CD4-positive, alpha-beta memory T cell (primary cell): ENCODE measurements around the gene GMEB2. TPM values are rescaled to one million over a fixed set of nuclear protein-coding genes. Genes with fewer than 3 reads are reported as not detected.
A peak's percentile ranks its signal among the peaks of the same experiment; 100 is the strongest.

Experiments used
- CTCF ChIA-PET: fragments of 350-600 bp; sonication (Branson Sonifier 250); formaldehyde crosslinking; loops from one replicate; lab custom pipeline; 2021; ENCODE audit warnings: inconsistent platforms; ENCODE audit not compliant: partially characterized antibody; lab: Charles Lee
- POLR2A ChIA-PET: fragments of 350-600 bp; sonication (Branson Sonifier 250); formaldehyde crosslinking; loops from one replicate; lab custom pipeline; 2021; ENCODE audit not compliant: partially characterized antibody; lab: Charles Lee
- DNase-seq, 5 donors: peaks; one replicate each; pipeline versions ENCODE4 v3.0.0 to v3.0.0-alpha.2; 2020 to 2022; ENCODE audit warnings: mixed read lengths in 1 of 5
- H3K27ac ChIP-seq: one replicate; pipeline ENCODE4 v1.7.0; 2013; ENCODE audit warnings: low read depth, low read length
- H3K27me3 ChIP-seq: 2 replicates; pipeline ENCODE4 v1.7.0; 2013; ENCODE audit warnings: mild to moderate bottlenecking, low read length, moderate library complexity; ENCODE audit not compliant: insufficient read depth
- H3K36me3 ChIP-seq: 2 replicates; pipeline ENCODE4 v1.7.0; 2013; ENCODE audit warnings: mild to moderate bottlenecking, low read length, moderate library complexity; ENCODE audit not compliant: insufficient read depth
- H3K4me1 ChIP-seq: 2 replicates; pipeline ENCODE4 v1.7.0; 2013; ENCODE audit warnings: mild to moderate bottlenecking, low read length, moderate library complexity; ENCODE audit not compliant: insufficient read depth
- H3K4me3 ChIP-seq, 2 donors: one replicate each; pipeline ENCODE4 v1.7.0; 2013; ENCODE audit warnings: low read length in 2 of 2, mild to moderate bottlenecking in 1 of 2
- H3K9me3 ChIP-seq, 2 donors: one replicate each; pipeline ENCODE4 v1.7.0; 2013; ENCODE audit warnings: low read length in 2 of 2, control low read depth in 1 of 2; ENCODE audit not compliant: control insufficient read depth in 1 of 2
- H3K27ac Mint-ChIP-seq, 7 donors: one replicate each; pipeline ENCODE4 v1.8.0; 2020 to 2021; ENCODE audit warnings: mixed read lengths in 7 of 7, mild to moderate bottlenecking in 6 of 7, inconsistent platforms in 3 of 7, moderate library complexity in 3 of 7
- H3K27me3 Mint-ChIP-seq, 2 donors: one replicate each; pipeline ENCODE4 v1.8.0; 2020 to 2021; ENCODE audit warnings: mixed read lengths in 2 of 2
- H3K36me3 Mint-ChIP-seq, 2 donors: one replicate each; pipeline ENCODE4 v1.8.0; 2020 to 2021; ENCODE audit warnings: mixed read lengths in 2 of 2, inconsistent platforms in 1 of 2, mild to moderate bottlenecking in 1 of 2
- H3K4me1 Mint-ChIP-seq, 4 donors: one replicate each; pipeline ENCODE4 v1.8.0; 2020 to 2021; ENCODE audit warnings: mixed read lengths in 4 of 4, mild to moderate bottlenecking in 1 of 4
- H3K4me3 Mint-ChIP-seq, 8 donors: one replicate each; pipeline ENCODE4 v1.8.0; 2020 to 2021; ENCODE audit warnings: mixed read lengths in 8 of 8, mild to moderate bottlenecking in 7 of 8, moderate library complexity in 6 of 8, inconsistent platforms in 3 of 8
- H3K9me3 Mint-ChIP-seq, 8 donors: one replicate each; pipeline ENCODE4 v1.8.0; 2020 to 2021; ENCODE audit warnings: mixed read lengths in 8 of 8, mild to moderate bottlenecking in 5 of 8, inconsistent platforms in 3 of 8, moderate library complexity in 1 of 8
- intact Hi-C: fragments of 100-400 bp; cut with micrococcal nuclease; formaldehyde crosslinking; loops from one replicate; pipeline ENCODE4 v1.15.1; 2023
- polyA plus RNA-seq, 2 donors: library from polyadenylated mRNA; unstranded; fragments of 300-500 nt; fragmentation: Illumina TruSeq; gene quantifications; one replicate each; pipeline ENCODE4 v1.2.3, GENCODE V29; 2021
- total RNA-seq, 2 experiments: library from RNA; stranded (reverse); gene quantifications; one replicate each; pipeline ENCODE4 v1.2.3, GENCODE V29; 2021

Gene GMEB2
- total and polyA plus RNA-seq, 4 experiments from 2014 or later: 4.5 to 26.4 (median 20.5) TPM

- Histone ChIP-seq H3K9me3 (no peaks in the 10 kb centered on the region), H3K27ac (no peak overlapping the region), H3K27me3 (no peaks in the 10 kb centered on the region), H3K36me3 (no peaks in the 10 kb centered on the region), H3K4me3 (no peak overlapping the region), H3K4me1 (peaks cover 19% of the 10 kb centered on the region)
- no peak for DNase-seq
- intact Hi-C loops: no loop called here
- ChIA-PET POLR2A (interaction anchor here (2.2 to 3.2 kb wide), 2 partner anchors 10 to 21 kb away, joined by 6 to 18 read pairs; no protein-coding TSS in a partner anchor), CTCF (interaction anchor here (1.1 to 1.9 kb wide), 3 partner anchors 39 to 323 kb away, joined by 3 to 4 read pairs (median 3); partner anchors contain the start of gene TPD52L2)
- Mint-ChIP-seq H3K27ac (peak overlapping the region in 1 of 7 donors; percentile 68), H3K27me3 (peaks cover 2% of the 10 kb centered on the region in 2 donors), H3K4me1 (peaks cover 1 to 18% (median 4%) of the 10 kb centered on the region in 4 donors), H3K36me3 (no peaks in the 10 kb centered on the region), H3K4me3 (no peak overlapping the region), H3K9me3 (no peaks in the 10 kb centered on the region)
Observed at GRCh38 chr20:63542696-63543095, 84.2 kb downstream of the GMEB2 start.

DNA sequence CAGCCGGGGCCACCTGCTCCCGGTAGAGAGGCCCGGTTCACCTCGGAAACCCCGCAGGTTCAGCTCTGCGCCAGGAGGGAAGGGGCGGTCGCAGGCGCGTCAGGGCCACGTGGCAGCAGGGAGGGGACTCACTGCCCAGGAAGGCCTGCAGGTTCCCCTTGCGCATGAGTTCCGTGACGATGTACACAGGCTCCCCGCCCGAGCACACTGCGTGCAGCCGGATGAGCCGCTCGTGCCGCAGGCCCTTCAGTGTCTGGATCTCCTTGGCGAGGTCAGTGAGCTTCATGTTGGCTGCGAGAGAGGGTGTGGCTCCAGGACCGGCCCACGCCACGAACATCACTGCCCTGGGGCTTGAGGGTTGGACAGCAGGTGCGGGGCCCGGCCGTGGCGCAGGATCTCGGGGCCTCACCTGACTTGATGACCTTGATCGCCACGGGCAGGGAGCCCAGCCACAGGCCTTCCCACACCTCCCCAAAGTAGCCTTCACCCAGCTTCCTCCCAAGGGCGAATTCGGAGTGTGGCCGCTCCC, 84.8 kb downstream of the GMEB2 start:
- ChIA-PET CTCF (interaction anchor here (1.2 to 1.9 kb wide), 2 partner anchors 100 to 324 kb away, joined by 3 to 4 read pairs; partner anchors contain the start of gene TPD52L2), POLR2A (interaction anchor here (2.2 to 3.2 kb wide), 2 partner anchors 10 to 21 kb away, joined by 6 to 18 read pairs; no protein-coding TSS in a partner anchor)
- Histone ChIP-seq H3K36me3 (no peaks in the 10 kb centered on the region), H3K4me3 (no peak overlapping the region), H3K27me3 (no peaks in the 10 kb centered on the region), H3K27ac (no peak overlapping the region), H3K9me3 (no peaks in the 10 kb centered on the region), H3K4me1 (peaks cover 25% of the 10 kb centered on the region)
- no peak for DNase-seq
- Mint-ChIP-seq H3K9me3 (no peaks in the 10 kb centered on the region), H3K27ac (no peak overlapping the region), H3K4me3 (no peak overlapping the region), H3K4me1 (peaks cover 1 to 22% (median 4%) of the 10 kb centered on the region in 4 donors), H3K27me3 (peaks cover 2% of the 10 kb centered on the region in 2 donors), H3K36me3 (no peaks in the 10 kb centered on the region)
- intact Hi-C loops: no loop called here

DNA sequence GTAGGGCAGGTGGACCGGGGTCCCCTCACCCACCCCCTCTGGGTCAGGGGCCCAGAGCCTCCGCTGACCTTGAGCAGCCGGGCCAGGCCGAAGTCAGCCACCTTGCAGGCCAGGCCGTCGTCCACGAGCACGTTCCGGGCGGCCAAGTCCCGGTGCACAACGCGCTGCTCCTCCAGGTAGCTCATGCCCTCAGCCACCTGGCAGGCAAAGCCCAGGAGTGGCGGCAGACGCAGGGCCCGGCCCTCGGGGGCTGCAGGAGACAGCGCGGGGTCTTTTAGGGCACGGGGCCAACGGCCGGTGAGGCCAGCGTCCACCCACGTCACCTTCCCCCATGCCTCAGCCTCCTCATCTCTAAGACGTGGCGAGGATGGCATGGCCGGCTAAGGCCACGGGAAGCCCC, 85.5 kb downstream of the GMEB2 start:
- Mint-ChIP-seq H3K4me3 (no peak overlapping the region), H3K4me1 (peaks cover 3 to 22% (median 5%) of the 10 kb centered on the region in 4 donors), H3K27ac (no peak overlapping the region), H3K9me3 (no peaks in the 10 kb centered on the region), H3K36me3 (no peaks in the 10 kb centered on the region), H3K27me3 (peaks cover 2% of the 10 kb centered on the region in 2 donors)
- no peak overlapping the region for H3K4me3 ChIP-seq
- POLR2A ChIA-PET: no interaction called here
- H3K27ac ChIP-seq: no peak overlapping the region
- intact Hi-C loops: no loop called here
- no peaks in the 10 kb centered on the region for H3K27me3 ChIP-seq
- H3K36me3 ChIP-seq: no peaks in the 10 kb centered on the region
- H3K9me3 ChIP-seq: no peaks in the 10 kb centered on the region
- peaks cover 31% of the 10 kb centered on the region for H3K4me1 ChIP-seq
- CTCF ChIA-PET: no interaction called here
- no peak for DNase-seq

GRCh38 chr20:63540417-63541186, 86.3 kb downstream of the GMEB2 start:
- POLR2A ChIA-PET: interaction anchor here (6.6 kb wide), 1 partner anchor 18 kb away, joined by 84 read pairs; the partner anchor contains the start of gene PPDPF
- Mint-ChIP-seq H3K27ac (no peak overlapping the region), H3K36me3 (no peaks in the 10 kb centered on the region), H3K4me3 (peak overlapping the region in 1 of 8 donors; percentile 31), H3K27me3 (peaks cover 2% of the 10 kb centered on the region in 2 donors), H3K9me3 (no peaks in the 10 kb centered on the region), H3K4me1 (peaks cover 3 to 22% (median 5%) of the 10 kb centered on the region in 4 donors)
- Histone ChIP-seq H3K27me3 (no peaks in the 10 kb centered on the region), H3K36me3 (no peaks in the 10 kb centered on the region), H3K4me3 (no peak overlapping the region), H3K27ac (no peak overlapping the region), H3K4me1 (peaks cover 31% of the 10 kb centered on the region), H3K9me3 (no peaks in the 10 kb centered on the region)
- intact Hi-C loops: no loop called here
- CTCF ChIA-PET: no interaction called here
- no peak for DNase-seq

DNA sequence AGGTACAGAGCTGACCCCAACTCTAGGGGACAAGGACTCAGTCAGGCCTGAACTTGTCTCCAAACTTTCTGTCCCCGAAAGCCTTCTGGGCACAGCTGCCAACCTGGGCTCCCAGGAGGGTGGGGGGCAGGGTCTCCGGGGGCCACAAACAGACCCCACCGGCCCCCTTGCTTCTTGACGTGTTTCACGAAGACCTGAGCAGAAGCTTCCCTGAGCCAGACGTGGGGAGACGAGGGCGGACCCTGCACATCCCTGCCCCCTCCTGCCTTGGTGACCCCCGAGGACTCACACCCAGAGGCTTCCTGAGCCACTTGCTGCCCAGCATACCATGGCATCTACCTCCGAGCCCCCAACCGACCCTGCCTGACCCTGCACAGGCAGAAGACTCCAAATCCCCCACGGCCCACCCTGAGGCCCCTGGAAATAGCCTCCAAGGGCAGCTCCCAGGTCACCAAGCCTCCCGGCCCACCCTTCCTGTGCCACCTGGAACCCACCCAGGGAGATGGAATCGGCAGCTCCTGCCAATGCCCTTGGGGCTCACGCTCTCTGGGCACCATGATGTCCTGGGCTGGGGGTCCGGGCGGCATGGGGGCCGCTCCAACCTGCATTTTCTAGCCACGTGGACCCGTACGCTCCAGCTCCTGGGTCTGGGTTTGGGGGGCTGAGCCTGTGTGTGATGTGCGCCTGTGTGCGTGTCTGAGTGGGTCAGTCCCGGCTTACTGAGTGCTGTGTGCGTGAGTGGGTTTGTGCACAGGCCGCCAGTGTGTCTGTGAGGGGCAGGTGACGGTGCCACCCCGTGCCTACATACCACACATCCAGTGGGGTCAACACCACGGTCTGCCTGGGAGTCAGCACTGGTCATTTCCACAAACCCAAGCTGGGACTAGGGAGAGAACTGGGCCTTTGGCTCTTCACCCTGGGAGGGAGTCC, 87.2 kb downstream of the GMEB2 start:
- no peak overlapping the region for H3K4me3 ChIP-seq
- Mint-ChIP-seq H3K27ac (peak overlapping the region in 3 of 7 donors; percentile 29 to 35 (median 32)), H3K36me3 (no peaks in the 10 kb centered on the region), H3K4me1 (peaks cover 3 to 22% (median 5%) of the 10 kb centered on the region in 4 donors), H3K27me3 (peaks cover 2% of the 10 kb centered on the region in 2 donors), H3K9me3 (no peaks in the 10 kb centered on the region), H3K4me3 (peak overlapping the region in 1 of 8 donors; percentile 54)
- no peaks in the 10 kb centered on the region for H3K36me3 ChIP-seq
- peak in 1 of 5 donors; percentile 36 for DNase-seq
- H3K27ac ChIP-seq: no peak overlapping the region
- H3K4me1 ChIP-seq: peaks cover 31% of the 10 kb centered on the region
- H3K9me3 ChIP-seq: no peaks in the 10 kb centered on the region
- ChIA-PET CTCF (interaction anchor here (1.2 to 3.9 kb wide), 5 partner anchors 12 to 254 kb away, joined by 4 to 33 read pairs (median 12); partner anchors contain the start of gene LIME1), POLR2A (interaction anchor here (1.0 to 6.6 kb wide), 9 partner anchors 13 to 325 kb away, joined by 3 to 84 read pairs (median 13); partner anchors contain the start of genes FNDC11, GMEB2, PPDPF and RTEL1)
- H3K27me3 ChIP-seq: no peaks in the 10 kb centered on the region
- intact Hi-C loops: loop anchor here (2.0 kb wide), 2 partner anchors 167 to 257 kb away; partner anchors contain the start of gene ARFRP1

- H3K27me3 ChIP-seq: no peaks in the 10 kb centered on the region
- Mint-ChIP-seq H3K36me3 (no peaks in the 10 kb centered on the region), H3K4me3 (no peak overlapping the region), H3K9me3 (no peaks in the 10 kb centered on the region), H3K27ac (peak overlapping the region in 2 of 7 donors; percentile 29 to 80), H3K4me1 (peaks cover 3 to 22% (median 5%) of the 10 kb centered on the region in 4 donors), H3K27me3 (peaks cover 2% of the 10 kb centered on the region in 2 donors)
- no peaks in the 10 kb centered on the region for H3K36me3 ChIP-seq
- intact Hi-C loops: loop anchor here (2.0 kb wide), 2 partner anchors 168 to 258 kb away; partner anchors contain the start of gene ARFRP1
- peak overlapping the region; percentile 68 for H3K27ac ChIP-seq
- POLR2A ChIA-PET: interaction anchor here (1.0 to 6.6 kb wide), 9 partner anchors 13 to 326 kb away, joined by 3 to 84 read pairs (median 13); partner anchors contain the start of genes FNDC11, GMEB2, PPDPF and RTEL1
- peak in 1 of 5 donors; percentile 43 for DNase-seq
- CTCF ChIA-PET: interaction anchor here (1.2 to 3.9 kb wide), 9 partner anchors 12 to 438 kb away, joined by 3 to 33 read pairs (median 10); partner anchors contain the start of genes HELZ2 and LIME1
- H3K4me3 ChIP-seq: no peak overlapping the region
- H3K4me1 ChIP-seq: peaks cover 31% of the 10 kb centered on the region
- no peaks in the 10 kb centered on the region for H3K9me3 ChIP-seq
Observed at GRCh38 chr20:63539092-63539430, 87.8 kb downstream of the GMEB2 start.
